ENCODE data around the gene DLGAP1.
"Not testable (repeated sequence)": the region's sequence is repeated elsewhere in the genome, so short reads cannot be mapped to it uniquely, and the experiment has no call there.

- TF ChIP-seq CTCF, MYC (IDR thresholded peaks at IDR 0.05; ENCODE audit: low read depth, low read length): not testable (repeated sequence)
Measured at GRCh38 chr18:3606863-3607262, 848.2 kb downstream of the DLGAP1 start.

Measured in NB4 (cell line).